GM23338 (cell line): ENCODE results near the gene DGCR8. TPM values are rescaled to one million over a fixed set of nuclear protein-coding genes. Genes with fewer than 3 reads are reported as not detected.

Source experiments
- EZH2phosphoT487 ChIP-seq: fragments of 200-600 bp; sonication (generic); IDR thresholded peaks from one replicate; pipeline ENCODE4 v1.8.1; 2018; ENCODE audit warnings: antibody characterized with exemption; ENCODE audit not compliant: unreplicated experiment
- STAT1 ChIP-seq: IDR thresholded peaks from one replicate; pipeline ENCODE4 v1.6.1; 2016; ENCODE audit warnings: antibody characterized with exemption; ENCODE audit not compliant: unreplicated experiment
- ZNF331 ChIP-seq: fragments of 250-450 bp; sonication (Bioruptor Pico); IDR thresholded peaks from 2 replicates; pipeline ENCODE4 v1.5.0; 2020; ENCODE audit warnings: low read depth, mild to moderate bottlenecking, moderate library complexity
- polyA plus RNA-seq: library from polyadenylated mRNA; unstranded; fragments of >200 nt; fragmentation: Nextera tagmentation; extraction: Ambion mirVana; gene quantifications from 2 replicates; pipeline ENCODE4 v1.2.1, GENCODE V29; 2016
- total RNA-seq: library from RNA; depleted of rRNA; stranded (reverse); fragments of >200 nt; shearing (Covaris generic); gene quantifications from 2 replicates; pipeline ENCODE4 v1.2.3, GENCODE V29; 2014
- TF ChIP-seq, protein P1 (sequence below): fragments of 250-450 bp; sonication (Bioruptor Pico); IDR thresholded peaks from 2 replicates; pipeline ENCODE4 v1.5.0; 2020; ENCODE audit warnings: mild to moderate bottlenecking, moderate library complexity
- TF ChIP-seq, protein P2 (sequence below): IDR thresholded peaks from one replicate; pipeline ENCODE4 v1.6.1; 2018; ENCODE audit warnings: antibody characterized with exemption; ENCODE audit not compliant: unreplicated experiment
- TF ChIP-seq, protein P3 (sequence below), 2 experiments: fragments of 200-600 bp in 1 of 2; sonication (generic) in 1 of 2; conservative IDR thresholded peaks; 2 replicates each; pipeline versions ENCODE4 v1.5.1 to v1.6.1; 2016 to 2017; ENCODE audit warnings: antibody characterized with exemption in 2 of 2, low read depth in 2 of 2, mild to moderate bottlenecking in 2 of 2, moderate library complexity in 1 of 2

The DGCR8 gene
- total and polyA plus RNA-seq, 2 experiments from 2014 or later: 12.2 to 48.9 TPM

DNA sequence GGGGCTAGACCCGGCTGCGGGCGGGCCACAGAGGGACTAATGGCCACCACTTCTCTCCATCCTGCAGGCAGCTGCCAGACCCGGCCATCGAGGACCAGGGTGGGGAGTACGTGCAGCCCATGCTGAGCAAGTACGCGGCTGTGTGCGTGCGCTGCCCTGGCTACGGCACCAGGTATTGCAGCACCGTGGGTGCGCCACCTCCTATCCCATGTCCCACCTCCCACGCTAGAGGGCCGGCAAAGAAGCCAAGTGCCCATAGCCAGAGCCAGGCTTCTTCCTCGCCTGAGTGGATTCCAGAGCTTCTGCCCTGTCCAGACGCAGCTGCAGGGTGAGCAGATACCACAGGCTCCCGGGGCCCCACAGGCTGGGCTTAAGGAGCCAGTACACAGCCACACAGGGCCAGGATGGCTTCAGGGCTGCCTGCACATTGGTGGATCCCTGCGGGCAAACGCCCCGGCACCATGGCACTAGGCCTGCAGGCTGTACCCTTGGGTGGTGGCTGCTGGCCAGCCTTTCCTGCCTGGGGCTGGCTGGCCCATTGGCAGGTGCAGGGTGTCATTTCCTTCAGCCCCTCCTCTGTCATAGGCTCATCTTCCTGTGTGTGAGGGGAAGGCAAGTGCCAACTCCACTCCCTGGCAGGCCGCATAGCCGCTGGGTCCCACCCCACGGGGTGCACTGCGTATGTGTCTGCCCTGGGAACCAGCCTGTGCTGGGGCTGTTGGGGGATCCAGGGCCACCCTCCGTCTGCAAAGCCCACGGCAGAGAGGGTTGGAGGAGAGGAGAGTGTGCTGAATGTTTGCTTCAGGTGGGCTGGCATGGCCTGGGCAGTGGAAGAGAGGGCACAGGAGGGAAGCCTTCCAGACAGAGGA lies 16.5 kb upstream of the DGCR8 start (continued):
- TF ChIP-seq, protein P1, sequence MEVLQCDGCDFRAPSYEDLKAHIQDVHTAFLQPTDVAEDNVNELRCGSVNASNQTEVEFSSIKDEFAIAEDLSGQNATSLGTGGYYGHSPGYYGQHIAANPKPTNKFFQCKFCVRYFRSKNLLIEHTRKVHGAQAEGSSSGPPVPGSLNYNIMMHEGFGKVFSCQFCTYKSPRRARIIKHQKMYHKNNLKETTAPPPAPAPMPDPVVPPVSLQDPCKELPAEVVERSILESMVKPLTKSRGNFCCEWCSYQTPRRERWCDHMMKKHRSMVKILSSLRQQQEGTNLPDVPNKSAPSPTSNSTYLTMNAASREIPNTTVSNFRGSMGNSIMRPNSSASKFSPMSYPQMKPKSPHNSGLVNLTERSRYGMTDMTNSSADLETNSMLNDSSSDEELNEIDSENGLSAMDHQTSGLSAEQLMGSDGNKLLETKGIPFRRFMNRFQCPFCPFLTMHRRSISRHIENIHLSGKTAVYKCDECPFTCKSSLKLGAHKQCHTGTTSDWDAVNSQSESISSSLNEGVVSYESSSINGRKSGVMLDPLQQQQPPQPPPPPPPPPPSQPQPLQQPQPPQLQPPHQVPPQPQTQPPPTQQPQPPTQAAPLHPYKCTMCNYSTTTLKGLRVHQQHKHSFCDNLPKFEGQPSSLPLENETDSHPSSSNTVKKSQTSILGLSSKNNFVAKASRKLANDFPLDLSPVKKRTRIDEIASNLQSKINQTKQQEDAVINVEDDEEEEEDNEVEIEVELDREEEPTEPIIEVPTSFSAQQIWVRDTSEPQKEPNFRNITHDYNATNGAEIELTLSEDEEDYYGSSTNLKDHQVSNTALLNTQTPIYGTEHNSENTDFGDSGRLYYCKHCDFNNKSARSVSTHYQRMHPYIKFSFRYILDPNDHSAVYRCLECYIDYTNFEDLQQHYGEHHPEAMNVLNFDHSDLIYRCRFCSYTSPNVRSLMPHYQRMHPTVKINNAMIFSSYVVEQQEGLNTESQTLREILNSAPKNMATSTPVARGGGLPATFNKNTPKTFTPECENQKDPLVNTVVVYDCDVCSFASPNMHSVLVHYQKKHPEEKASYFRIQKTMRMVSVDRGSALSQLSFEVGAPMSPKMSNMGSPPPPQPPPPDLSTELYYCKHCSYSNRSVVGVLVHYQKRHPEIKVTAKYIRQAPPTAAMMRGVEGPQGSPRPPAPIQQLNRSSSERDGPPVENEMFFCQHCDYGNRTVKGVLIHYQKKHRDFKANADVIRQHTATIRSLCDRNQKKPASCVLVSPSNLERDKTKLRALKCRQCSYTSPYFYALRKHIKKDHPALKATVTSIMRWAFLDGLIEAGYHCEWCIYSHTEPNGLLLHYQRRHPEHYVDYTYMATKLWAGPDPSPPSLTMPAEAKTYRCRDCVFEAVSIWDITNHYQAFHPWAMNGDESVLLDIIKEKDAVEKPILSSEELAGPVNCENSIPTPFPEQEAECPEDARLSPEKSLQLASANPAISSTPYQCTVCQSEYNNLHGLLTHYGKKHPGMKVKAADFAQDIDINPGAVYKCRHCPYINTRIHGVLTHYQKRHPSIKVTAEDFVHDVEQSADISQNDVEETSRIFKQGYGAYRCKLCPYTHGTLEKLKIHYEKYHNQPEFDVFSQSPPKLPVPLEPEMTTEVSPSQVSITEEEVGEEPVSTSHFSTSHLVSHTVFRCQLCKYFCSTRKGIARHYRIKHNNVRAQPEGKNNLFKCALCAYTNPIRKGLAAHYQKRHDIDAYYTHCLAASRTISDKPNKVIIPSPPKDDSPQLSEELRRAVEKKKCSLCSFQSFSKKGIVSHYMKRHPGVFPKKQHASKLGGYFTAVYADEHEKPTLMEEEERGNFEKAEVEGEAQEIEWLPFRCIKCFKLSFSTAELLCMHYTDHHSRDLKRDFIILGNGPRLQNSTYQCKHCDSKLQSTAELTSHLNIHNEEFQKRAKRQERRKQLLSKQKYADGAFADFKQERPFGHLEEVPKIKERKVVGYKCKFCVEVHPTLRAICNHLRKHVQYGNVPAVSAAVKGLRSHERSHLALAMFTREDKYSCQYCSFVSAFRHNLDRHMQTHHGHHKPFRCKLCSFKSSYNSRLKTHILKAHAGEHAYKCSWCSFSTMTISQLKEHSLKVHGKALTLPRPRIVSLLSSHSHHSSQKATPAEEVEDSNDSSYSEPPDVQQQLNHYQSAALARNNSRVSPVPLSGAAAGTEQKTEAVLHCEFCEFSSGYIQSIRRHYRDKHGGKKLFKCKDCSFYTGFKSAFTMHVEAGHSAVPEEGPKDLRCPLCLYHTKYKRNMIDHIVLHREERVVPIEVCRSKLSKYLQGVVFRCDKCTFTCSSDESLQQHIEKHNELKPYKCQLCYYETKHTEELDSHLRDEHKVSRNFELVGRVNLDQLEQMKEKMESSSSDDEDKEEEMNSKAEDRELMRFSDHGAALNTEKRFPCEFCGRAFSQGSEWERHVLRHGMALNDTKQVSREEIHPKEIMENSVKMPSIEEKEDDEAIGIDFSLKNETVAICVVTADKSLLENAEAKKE (CRISPR knock-in tag): no peak
- TF ChIP-seq ZNF331: no peak
- TF ChIP-seq, protein P2, sequence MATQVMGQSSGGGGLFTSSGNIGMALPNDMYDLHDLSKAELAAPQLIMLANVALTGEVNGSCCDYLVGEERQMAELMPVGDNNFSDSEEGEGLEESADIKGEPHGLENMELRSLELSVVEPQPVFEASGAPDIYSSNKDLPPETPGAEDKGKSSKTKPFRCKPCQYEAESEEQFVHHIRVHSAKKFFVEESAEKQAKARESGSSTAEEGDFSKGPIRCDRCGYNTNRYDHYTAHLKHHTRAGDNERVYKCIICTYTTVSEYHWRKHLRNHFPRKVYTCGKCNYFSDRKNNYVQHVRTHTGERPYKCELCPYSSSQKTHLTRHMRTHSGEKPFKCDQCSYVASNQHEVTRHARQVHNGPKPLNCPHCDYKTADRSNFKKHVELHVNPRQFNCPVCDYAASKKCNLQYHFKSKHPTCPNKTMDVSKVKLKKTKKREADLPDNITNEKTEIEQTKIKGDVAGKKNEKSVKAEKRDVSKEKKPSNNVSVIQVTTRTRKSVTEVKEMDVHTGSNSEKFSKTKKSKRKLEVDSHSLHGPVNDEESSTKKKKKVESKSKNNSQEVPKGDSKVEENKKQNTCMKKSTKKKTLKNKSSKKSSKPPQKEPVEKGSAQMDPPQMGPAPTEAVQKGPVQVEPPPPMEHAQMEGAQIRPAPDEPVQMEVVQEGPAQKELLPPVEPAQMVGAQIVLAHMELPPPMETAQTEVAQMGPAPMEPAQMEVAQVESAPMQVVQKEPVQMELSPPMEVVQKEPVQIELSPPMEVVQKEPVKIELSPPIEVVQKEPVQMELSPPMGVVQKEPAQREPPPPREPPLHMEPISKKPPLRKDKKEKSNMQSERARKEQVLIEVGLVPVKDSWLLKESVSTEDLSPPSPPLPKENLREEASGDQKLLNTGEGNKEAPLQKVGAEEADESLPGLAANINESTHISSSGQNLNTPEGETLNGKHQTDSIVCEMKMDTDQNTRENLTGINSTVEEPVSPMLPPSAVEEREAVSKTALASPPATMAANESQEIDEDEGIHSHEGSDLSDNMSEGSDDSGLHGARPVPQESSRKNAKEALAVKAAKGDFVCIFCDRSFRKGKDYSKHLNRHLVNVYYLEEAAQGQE: no peak
- TF ChIP-seq, protein P3, sequence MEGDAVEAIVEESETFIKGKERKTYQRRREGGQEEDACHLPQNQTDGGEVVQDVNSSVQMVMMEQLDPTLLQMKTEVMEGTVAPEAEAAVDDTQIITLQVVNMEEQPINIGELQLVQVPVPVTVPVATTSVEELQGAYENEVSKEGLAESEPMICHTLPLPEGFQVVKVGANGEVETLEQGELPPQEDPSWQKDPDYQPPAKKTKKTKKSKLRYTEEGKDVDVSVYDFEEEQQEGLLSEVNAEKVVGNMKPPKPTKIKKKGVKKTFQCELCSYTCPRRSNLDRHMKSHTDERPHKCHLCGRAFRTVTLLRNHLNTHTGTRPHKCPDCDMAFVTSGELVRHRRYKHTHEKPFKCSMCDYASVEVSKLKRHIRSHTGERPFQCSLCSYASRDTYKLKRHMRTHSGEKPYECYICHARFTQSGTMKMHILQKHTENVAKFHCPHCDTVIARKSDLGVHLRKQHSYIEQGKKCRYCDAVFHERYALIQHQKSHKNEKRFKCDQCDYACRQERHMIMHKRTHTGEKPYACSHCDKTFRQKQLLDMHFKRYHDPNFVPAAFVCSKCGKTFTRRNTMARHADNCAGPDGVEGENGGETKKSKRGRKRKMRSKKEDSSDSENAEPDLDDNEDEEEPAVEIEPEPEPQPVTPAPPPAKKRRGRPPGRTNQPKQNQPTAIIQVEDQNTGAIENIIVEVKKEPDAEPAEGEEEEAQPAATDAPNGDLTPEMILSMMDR (conservative IDR thresholded peaks at IDR 0.05; ENCODE audit: low read depth in 2 of 2): no peak
- no peak for TF ChIP-seq STAT1
- TF ChIP-seq EZH2phosphoT487: no peak
